GM23248 (cell line): Measurements from ENCODE around the gene PKLR.

Source experiments
- EZH2 ChIP-seq: fragments of 200-600 bp; sonication (generic); IDR thresholded peaks from 2 replicates; pipeline ENCODE4 v1.6.1; 2018; ENCODE audit warnings: antibody characterized with exemption, mild to moderate bottlenecking; ENCODE audit not compliant: insufficient read depth, poor library complexity, severe bottlenecking
- EZH2phosphoT487 ChIP-seq: fragments of 200-600 bp; sonication (generic); IDR thresholded peaks from 2 replicates; pipeline ENCODE4 v1.6.1; 2018; ENCODE audit warnings: antibody characterized with exemption, moderate library complexity, mild to moderate bottlenecking, low read depth; ENCODE audit not compliant: insufficient read depth

DNA sequence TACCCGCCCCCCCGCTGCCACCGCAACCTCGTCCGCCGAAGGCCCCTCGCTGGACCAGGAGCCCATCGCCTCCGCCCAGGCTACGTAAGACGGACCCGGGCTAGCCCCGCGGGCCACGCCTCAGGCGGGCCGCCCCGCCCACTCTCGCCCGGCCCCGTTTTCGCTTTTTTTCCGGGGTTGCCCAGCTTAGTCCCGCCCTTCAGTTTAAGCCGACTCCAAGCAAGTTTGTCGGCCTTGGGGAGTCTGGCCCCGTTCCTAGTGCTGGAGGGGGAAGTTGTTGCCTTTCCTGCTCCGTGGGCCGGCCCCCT lies 22.4 kb upstream of the PKLR start:
- TF ChIP-seq EZH2phosphoT487 (no peak), EZH2 (no peak)
